ENCODE data around the gene SERAC1.
"Not testable (repeated sequence)": the region's sequence is repeated elsewhere in the genome, so short reads cannot be mapped to it uniquely, and the experiment has no call there.

Gene SERAC1

DNA sequence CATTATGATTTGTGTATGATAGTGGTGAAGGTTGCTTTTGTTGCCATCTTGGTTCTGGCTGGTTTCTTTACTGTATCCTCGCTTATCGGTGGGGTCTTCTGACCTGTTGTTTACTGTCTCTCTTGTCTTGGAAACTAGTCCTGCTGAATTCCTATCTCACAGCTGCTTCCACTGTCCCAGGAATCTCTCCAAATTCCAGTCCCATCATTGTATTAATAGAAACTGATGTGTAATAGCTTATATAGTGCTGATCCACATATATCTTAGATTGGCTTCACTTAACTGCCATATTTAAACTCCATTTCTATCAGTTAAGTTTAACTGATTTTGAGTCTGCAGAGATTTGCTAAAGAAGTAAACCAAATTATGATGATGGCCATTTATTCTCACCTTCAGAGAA is 6.0 kb upstream of the SERAC1 start:
- DNase-seq (ENCODE audit: low read depth, low spot score) = no peak
- no peak overlapping the region for H3K27ac ChIP-seq (ENCODE audit: low read length)
- 0 out of 2 replicates have a peak, but pooled peaks cover 1% of the 10 kb centered on the region for H3K4me1 ChIP-seq (ENCODE audit: control insufficient read depth, insufficient read depth, low read length)
- H3K9me3 ChIP-seq (ENCODE audit: control insufficient read depth, insufficient read depth, low read length) = no peaks in the 10 kb centered on the region
- no peaks in the 10 kb centered on the region for H3K27me3 ChIP-seq (ENCODE audit: control insufficient read depth, insufficient read depth, low read length)
- no CpG with 5 or more reads among the region's 2 CpGs for WGBS (ENCODE audit: insufficient coverage, insufficient read length)
- H3K4me3 ChIP-seq (ENCODE audit: low read length) = no peak overlapping the region
- H3K36me3 ChIP-seq (ENCODE audit: control insufficient read depth, insufficient read depth, low read length) = no peaks in the 10 kb centered on the region; the same call in 1 of the 2 replicates

DNA sequence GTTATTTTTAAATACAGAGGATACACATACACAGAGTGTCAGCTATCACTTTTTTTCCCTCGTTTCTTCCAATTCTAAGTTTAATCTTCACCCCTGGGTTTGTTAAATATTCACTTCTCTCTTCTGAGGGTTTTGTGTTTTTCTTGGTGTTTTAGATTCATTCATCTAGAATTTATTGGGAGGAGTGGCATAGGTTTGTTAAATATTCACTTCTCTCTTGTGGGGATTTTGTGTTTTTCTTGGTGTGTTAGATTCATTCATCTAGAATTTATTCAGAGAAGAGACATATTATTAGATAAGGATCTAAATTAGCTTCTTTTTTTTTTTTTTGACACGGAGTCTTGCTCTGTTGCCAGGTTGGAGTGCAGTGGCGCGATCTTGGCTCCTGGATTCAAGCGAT is 3.9 kb upstream of the SERAC1 start:
- no peaks in the 10 kb centered on the region for H3K9me3 ChIP-seq (ENCODE audit: control insufficient read depth, insufficient read depth, low read length)
- H3K27ac ChIP-seq (ENCODE audit: low read length) = no peak overlapping the region
- DNase-seq (ENCODE audit: low read depth, low spot score) = no peak
- 0 out of 2 replicates have a peak, but pooled peaks cover 1% of the 10 kb centered on the region for H3K4me1 ChIP-seq (ENCODE audit: control insufficient read depth, insufficient read depth, low read length)
- H3K36me3 ChIP-seq (ENCODE audit: control insufficient read depth, insufficient read depth, low read length) = no peaks in the 10 kb centered on the region; the same call in 1 of the 2 replicates
- no CpG with 5 or more reads among the region's 5 CpGs for WGBS (ENCODE audit: insufficient coverage, insufficient read length)
- H3K4me3 ChIP-seq (ENCODE audit: low read length) = no peak overlapping the region
- no peaks in the 10 kb centered on the region for H3K27me3 ChIP-seq (ENCODE audit: control insufficient read depth, insufficient read depth, low read length)

DNA sequence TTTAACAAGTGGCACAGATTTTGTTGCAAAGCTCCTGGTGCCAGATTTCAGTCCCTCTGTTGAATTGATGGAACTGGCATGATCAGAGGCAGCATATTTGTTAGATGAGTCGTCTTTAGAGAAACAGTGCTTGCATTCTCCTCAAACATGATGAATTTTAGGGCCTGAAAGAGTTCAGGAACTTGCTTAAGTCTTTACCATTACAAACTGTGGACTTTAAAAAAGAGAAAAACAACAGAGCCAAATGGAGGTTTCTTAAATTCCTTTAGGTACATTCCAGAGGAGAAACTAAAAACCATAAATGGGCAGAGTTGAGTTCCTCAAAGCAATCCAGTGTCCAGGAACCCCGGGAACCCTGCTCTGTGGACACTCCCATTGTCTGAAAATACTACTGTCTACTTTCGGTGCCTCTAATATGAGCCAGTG is 2.6 kb upstream of the SERAC1 start:
- Histone ChIP-seq H3K4me1 (ENCODE audit: control insufficient read depth, insufficient read depth, low read length) (0 out of 2 replicates have a peak, but pooled peaks cover 1% of the 10 kb centered on the region), H3K4me3 (ENCODE audit: low read length) (no peak overlapping the region), H3K27ac (ENCODE audit: low read length) (no peak overlapping the region), H3K36me3 (ENCODE audit: control insufficient read depth, insufficient read depth, low read length) (no peaks in the 10 kb centered on the region; the same call in 1 of the 2 replicates), H3K9me3 (ENCODE audit: control insufficient read depth, insufficient read depth, low read length) (no peaks in the 10 kb centered on the region), H3K27me3 (ENCODE audit: control insufficient read depth, insufficient read depth, low read length) (no peaks in the 10 kb centered on the region)
- WGBS (ENCODE audit: insufficient coverage, insufficient read length) = no CpG with 5 or more reads among the region's 3 CpGs
- DNase-seq (ENCODE audit: low read depth, low spot score) = no peak

DNA sequence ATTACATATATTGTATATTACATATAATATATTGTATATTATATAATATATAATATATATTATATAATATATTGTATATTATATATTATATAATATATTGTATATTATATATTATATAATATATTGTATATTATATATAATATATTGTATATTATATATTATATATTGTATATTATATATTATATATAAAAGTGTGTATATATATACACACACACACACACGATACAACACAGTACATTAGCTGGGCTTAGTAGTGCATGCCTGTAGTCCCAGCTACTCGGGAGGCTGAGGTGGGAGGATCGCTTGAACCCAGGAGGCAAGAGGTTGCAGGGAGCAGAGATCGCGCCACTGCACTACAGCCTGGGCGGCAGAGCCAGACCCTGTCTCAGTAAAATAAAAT is 1.6 kb upstream of the SERAC1 start:
- not testable (repeated sequence) for H3K27ac ChIP-seq (ENCODE audit: low read length); H3K9me3 ChIP-seq (ENCODE audit: control insufficient read depth, insufficient read depth, low read length); DNase-seq (ENCODE audit: low read depth, low spot score); H3K36me3 ChIP-seq (ENCODE audit: control insufficient read depth, insufficient read depth, low read length); H3K27me3 ChIP-seq (ENCODE audit: control insufficient read depth, insufficient read depth, low read length); H3K4me3 ChIP-seq (ENCODE audit: low read length); H3K4me1 ChIP-seq (ENCODE audit: control insufficient read depth, insufficient read depth, low read length)
- no CpG with 5 or more reads among the region's 6 CpGs for WGBS (ENCODE audit: insufficient coverage, insufficient read length)

GRCh38 chr6:158165919-158166416 is 2.1 kb downstream of the SERAC1 start:
- Histone ChIP-seq H3K4me3 (ENCODE audit: low read length) (no peak overlapping the region), H3K9me3 (ENCODE audit: control insufficient read depth, insufficient read depth, low read length) (no peaks in the 10 kb centered on the region), H3K36me3 (ENCODE audit: control insufficient read depth, insufficient read depth, low read length) (no peaks in the 10 kb centered on the region; the same call in 1 of the 2 replicates), H3K27ac (ENCODE audit: low read length) (no peak overlapping the region), H3K4me1 (ENCODE audit: control insufficient read depth, insufficient read depth, low read length) (0 out of 2 replicates have a peak, but pooled peaks cover 1% of the 10 kb centered on the region), H3K27me3 (ENCODE audit: control insufficient read depth, insufficient read depth, low read length) (no peaks in the 10 kb centered on the region)
- DNase-seq (ENCODE audit: low read depth, low spot score) = no peak
- WGBS (ENCODE audit: insufficient coverage, insufficient read length) = no CpG with 5 or more reads among the region's 1 CpG

DNA sequence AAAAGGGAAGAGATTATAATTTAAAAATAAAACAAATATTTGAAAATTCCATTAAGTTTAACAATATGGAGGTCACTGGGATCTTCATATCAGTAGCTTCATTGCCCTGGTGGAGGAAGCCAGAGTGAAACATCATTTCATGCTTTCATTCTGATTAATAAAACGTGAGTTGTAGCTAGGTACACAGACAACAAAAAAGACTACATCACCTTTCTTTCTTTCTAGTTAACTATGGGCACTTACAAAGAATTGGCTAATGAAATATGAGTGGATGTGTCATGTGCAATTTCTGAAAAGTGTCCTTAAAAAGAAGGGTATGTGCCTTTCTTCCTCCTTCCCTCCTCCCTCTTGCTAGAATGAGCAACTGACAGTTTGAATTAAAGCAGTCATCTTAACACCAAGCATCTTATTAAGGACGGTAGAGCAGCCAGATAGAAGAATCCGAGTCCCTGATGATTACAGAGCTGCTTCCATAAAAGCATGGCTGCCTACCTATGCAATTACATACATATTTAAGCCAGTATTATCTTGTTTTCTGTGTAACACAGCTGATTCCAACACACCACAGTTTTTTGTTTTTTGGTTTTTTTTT is 3.4 kb downstream of the SERAC1 start:
- no CpG with 5 or more reads among the region's 3 CpGs for WGBS (ENCODE audit: insufficient coverage, insufficient read length)
- Histone ChIP-seq H3K27me3 (ENCODE audit: control insufficient read depth, insufficient read depth, low read length) (no peaks in the 10 kb centered on the region), H3K4me1 (ENCODE audit: control insufficient read depth, insufficient read depth, low read length) (no peaks in the 10 kb centered on the region), H3K4me3 (ENCODE audit: low read length) (no peak overlapping the region), H3K36me3 (ENCODE audit: control insufficient read depth, insufficient read depth, low read length) (no peaks in the 10 kb centered on the region), H3K9me3 (ENCODE audit: control insufficient read depth, insufficient read depth, low read length) (no peaks in the 10 kb centered on the region), H3K27ac (ENCODE audit: low read length) (no peak overlapping the region)
- no peak for DNase-seq (ENCODE audit: low read depth, low spot score)

DNA sequence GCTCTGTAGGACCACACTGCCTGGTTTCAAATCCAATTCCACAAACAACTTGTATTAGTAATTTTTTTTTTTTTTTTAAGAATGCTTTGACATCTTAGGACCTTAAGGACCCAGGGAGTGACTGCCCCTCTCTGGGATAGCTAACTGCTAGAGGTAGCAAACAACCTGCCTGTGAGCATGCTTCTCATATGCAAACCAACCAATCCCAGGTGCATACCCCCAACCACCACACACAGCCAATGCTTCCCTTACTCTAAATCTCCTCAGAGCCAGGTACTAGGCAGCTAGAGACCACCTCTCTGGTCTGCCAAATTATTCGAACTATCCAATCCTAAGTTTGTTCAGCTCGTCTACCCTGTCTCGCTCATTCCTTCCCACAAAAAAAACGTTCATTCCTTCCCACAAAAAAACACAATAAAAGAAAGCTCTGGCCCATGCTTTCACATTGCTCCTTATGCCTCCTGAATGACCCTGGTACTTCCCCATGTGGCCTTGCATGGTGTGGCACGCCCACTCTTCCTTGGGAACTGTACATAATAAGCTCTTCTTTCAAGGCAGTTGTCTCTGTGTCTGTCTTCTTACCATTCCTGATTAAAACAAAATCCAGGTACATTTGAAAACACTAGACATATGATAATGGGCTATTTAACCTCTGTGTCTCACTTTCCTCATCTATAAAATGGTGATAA is 6.4 kb downstream of the SERAC1 start:
- H3K4me3 ChIP-seq (ENCODE audit: low read length) = no peak overlapping the region
- H3K27me3 ChIP-seq (ENCODE audit: control insufficient read depth, insufficient read depth, low read length) = no peaks in the 10 kb centered on the region
- H3K4me1 ChIP-seq (ENCODE audit: control insufficient read depth, insufficient read depth, low read length) = no peaks in the 10 kb centered on the region
- no peak for DNase-seq (ENCODE audit: low read depth, low spot score)
- WGBS (ENCODE audit: insufficient coverage, insufficient read length) = no CpG with 5 or more reads among the region's 5 CpGs
- H3K9me3 ChIP-seq (ENCODE audit: control insufficient read depth, insufficient read depth, low read length) = no peaks in the 10 kb centered on the region
- H3K27ac ChIP-seq (ENCODE audit: low read length) = no peak overlapping the region
- no peaks in the 10 kb centered on the region for H3K36me3 ChIP-seq (ENCODE audit: control insufficient read depth, insufficient read depth, low read length)

DNA sequence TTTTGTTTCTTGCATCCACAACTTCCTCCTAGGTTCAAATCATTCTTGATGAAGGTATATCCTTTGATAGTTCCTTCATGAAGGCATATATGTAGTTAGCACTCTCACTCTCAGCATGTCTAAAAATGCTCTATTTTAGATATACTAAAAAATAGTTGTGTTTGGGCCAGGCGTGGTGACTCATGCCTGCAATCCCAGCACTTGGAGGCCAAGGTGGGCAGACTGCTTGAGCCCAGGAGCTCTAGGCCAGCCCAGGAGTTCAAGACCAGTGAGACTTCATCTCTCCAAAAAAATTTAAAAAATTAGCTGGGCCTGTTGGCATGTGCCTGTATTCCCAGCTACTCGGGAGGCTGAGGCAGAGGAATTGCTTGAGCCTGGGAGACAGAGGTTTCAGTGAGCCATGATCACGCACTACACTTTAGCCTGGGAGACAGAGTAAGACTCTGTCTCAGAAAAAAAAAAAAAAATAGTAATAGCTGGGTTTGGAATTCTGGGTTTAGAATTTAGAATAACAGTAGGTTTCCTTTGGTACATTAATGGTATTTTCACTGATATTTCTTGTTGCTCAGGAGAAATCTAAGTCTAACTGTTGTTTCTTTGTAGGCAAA is 7.0 kb downstream of the SERAC1 start:
- Histone ChIP-seq H3K36me3 (ENCODE audit: control insufficient read depth, insufficient read depth, low read length) (no peaks in the 10 kb centered on the region), H3K4me3 (ENCODE audit: low read length) (no peak overlapping the region), H3K9me3 (ENCODE audit: control insufficient read depth, insufficient read depth, low read length) (no peaks in the 10 kb centered on the region), H3K27ac (ENCODE audit: low read length) (no peak overlapping the region), H3K27me3 (ENCODE audit: control insufficient read depth, insufficient read depth, low read length) (no peaks in the 10 kb centered on the region), H3K4me1 (ENCODE audit: control insufficient read depth, insufficient read depth, low read length) (no peaks in the 10 kb centered on the region)
- WGBS (ENCODE audit: insufficient coverage, insufficient read length) = no CpG with 5 or more reads among the region's 3 CpGs
- no peak for DNase-seq (ENCODE audit: low read depth, low spot score)

DNA sequence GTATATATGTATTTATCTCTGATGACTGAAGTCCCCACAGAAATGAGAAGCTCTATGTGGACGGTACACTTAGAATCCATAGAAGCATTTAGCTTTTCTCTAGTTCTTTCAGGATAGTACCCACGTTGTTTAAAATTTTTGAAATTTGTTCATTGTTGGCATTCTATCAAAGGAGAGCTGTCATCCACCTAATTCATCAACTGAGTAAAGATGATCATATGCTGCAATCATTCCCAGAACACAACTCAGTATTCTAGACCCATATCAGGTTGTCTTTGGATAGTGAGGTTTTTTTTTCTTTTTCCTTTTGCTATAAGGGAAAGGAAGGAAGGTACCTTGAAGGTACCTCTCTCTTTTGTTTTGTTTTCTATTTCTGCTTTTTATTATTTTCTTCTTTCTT is 9.3 kb downstream of the SERAC1 start:
- Histone ChIP-seq H3K4me3 (ENCODE audit: low read length) (no peak overlapping the region), H3K4me1 (ENCODE audit: control insufficient read depth, insufficient read depth, low read length) (no peaks in the 10 kb centered on the region), H3K9me3 (ENCODE audit: control insufficient read depth, insufficient read depth, low read length) (no peaks in the 10 kb centered on the region), H3K36me3 (ENCODE audit: control insufficient read depth, insufficient read depth, low read length) (no peaks in the 10 kb centered on the region), H3K27ac (ENCODE audit: low read length) (no peak overlapping the region), H3K27me3 (ENCODE audit: control insufficient read depth, insufficient read depth, low read length) (no peaks in the 10 kb centered on the region)
- DNase-seq (ENCODE audit: low read depth, low spot score) = no peak
- WGBS (ENCODE audit: insufficient coverage, insufficient read length) = no CpG with 5 or more reads among the region's 2 CpGs

DNA sequence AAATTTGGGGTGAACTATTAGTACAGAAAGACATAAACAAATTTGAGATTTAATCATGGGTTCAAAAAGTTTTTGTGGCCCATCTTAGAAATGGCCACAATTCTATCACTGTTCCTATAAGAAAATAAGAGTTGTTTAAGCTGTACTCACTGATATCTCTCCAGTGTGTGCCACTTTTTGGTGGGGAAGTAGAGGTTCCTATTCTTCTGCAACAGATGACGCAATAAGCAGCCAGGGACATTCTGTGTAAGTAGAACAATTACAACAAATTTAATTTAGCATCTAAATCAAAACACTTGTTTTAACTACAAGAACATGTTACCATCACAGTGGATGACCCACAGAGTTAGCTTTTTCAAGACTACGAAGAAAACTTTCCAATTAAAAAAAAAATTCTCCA is 9.9 kb downstream of the SERAC1 start:
- no CpG with 5 or more reads among the region's 2 CpGs for WGBS (ENCODE audit: insufficient coverage, insufficient read length)
- H3K4me1 ChIP-seq (ENCODE audit: control insufficient read depth, insufficient read depth, low read length) = no peaks in the 10 kb centered on the region
- no peaks in the 10 kb centered on the region for H3K27me3 ChIP-seq (ENCODE audit: control insufficient read depth, insufficient read depth, low read length)
- H3K27ac ChIP-seq (ENCODE audit: low read length) = no peak overlapping the region
- no peaks in the 10 kb centered on the region for H3K9me3 ChIP-seq (ENCODE audit: control insufficient read depth, insufficient read depth, low read length)
- H3K4me3 ChIP-seq (ENCODE audit: low read length) = no peak overlapping the region
- no peak for DNase-seq (ENCODE audit: low read depth, low spot score)
- H3K36me3 ChIP-seq (ENCODE audit: control insufficient read depth, insufficient read depth, low read length) = no peaks in the 10 kb centered on the region; the same call in 1 of the 2 replicates
